PC-3 (cell line): ENCODE data around the gene DYRK3. TPM values are rescaled to one million over a fixed set of nuclear protein-coding genes. Genes with fewer than 3 reads are reported as not detected.

ENCODE experiments used
- ATAC-seq: fragments of 200-7000 bp; cut with Tn5 transposase; 2 replicates; pipeline ENCODE4 v1.9.1; 2020; ENCODE audit warnings: mild to moderate bottlenecking, moderate library complexity
- BruUV-seq: library from RNA; stranded (reverse); fragments of 400-500 nt; replicated peaks from 2 replicates; lab custom pipeline; 2021; lab: Mats Ljungman, UMichigan
- CTCF ChIA-PET: fragments of 300-600 bp; sonication (Branson Sonifier 250); formaldehyde crosslinking; loops from one replicate; lab custom pipeline; 2022; ENCODE audit warnings: antibody characterized with exemption; lab: Charles Lee
- POLR2A ChIA-PET: fragments of 300-600 bp; sonication (Branson Sonifier 250); formaldehyde crosslinking; loops from one replicate; lab custom pipeline; 2022; ENCODE audit warnings: antibody characterized with exemption; ENCODE audit not compliant: unreplicated experiment; lab: Charles Lee
- DNase-seq: peaks from one replicate; pipeline ENCODE4 v3.0.0-alpha.2; 2015
- H2AFZ ChIP-seq: fragments of 300-600 bp; sonication (generic); 2 replicates; pipeline ENCODE4 v1.6.0; 2016; ENCODE audit warnings: antibody characterized with exemption, low read length
- H3F3A ChIP-seq: fragments of 300-600 bp; sonication (generic); one replicate; pipeline ENCODE4 v1.6.0; 2017; ENCODE audit warnings: antibody characterized with exemption, low read length, control low read depth, mild to moderate bottlenecking; ENCODE audit not compliant: unreplicated experiment
- H3K27ac ChIP-seq: fragments of 300-600 bp; sonication (generic); 2 replicates; pipeline ENCODE4 v1.5.1; 2016; ENCODE audit warnings: mild to moderate bottlenecking, low read length
- H3K27me3 ChIP-seq: fragments of 300-600 bp; sonication (generic); 2 replicates; pipeline ENCODE4 v1.6.1; 2016; ENCODE audit warnings: low read length, mixed read lengths
- H3K36me3 ChIP-seq: fragments of 300-600 bp; sonication (generic); 2 replicates; pipeline ENCODE4 v1.6.1; 2016; ENCODE audit warnings: low read depth, mixed run types, low read length, mixed read lengths
- H3K4me1 ChIP-seq: fragments of 300-600 bp; sonication (generic); 2 replicates; pipeline ENCODE4 v1.5.1; 2016; ENCODE audit warnings: low read length; ENCODE audit not compliant: insufficient read depth
- H3K4me2 ChIP-seq: fragments of 300-600 bp; sonication (generic); 2 replicates; pipeline ENCODE4 v1.6.0; 2016; ENCODE audit warnings: low read length
- H3K4me3 ChIP-seq: fragments of 300-600 bp; sonication (generic); 2 replicates; pipeline ENCODE4 v1.5.1; 2016; ENCODE audit warnings: mild to moderate bottlenecking, low read length, mixed read lengths
- H3K79me2 ChIP-seq: fragments of 300-600 bp; sonication (generic); 2 replicates; pipeline ENCODE4 v1.6.1; 2017; ENCODE audit warnings: low read length, mixed read lengths
- H3K9ac ChIP-seq: fragments of 300-600 bp; sonication (generic); 2 replicates; pipeline ENCODE4 v1.6.0; 2016; ENCODE audit warnings: mild to moderate bottlenecking, low read length
- H3K9me2 ChIP-seq: fragments of 300-600 bp; sonication (generic); replicated peaks from 2 replicates; pipeline ENCODE4 v1.6.1; 2016; ENCODE audit warnings: mixed run types, low read length, mixed read lengths
- H3K9me3 ChIP-seq: fragments of 300-600 bp; sonication (generic); 2 replicates; pipeline ENCODE4 v1.6.1; 2016; ENCODE audit warnings: low read length, mixed read lengths
- H4K20me1 ChIP-seq: fragments of 300-600 bp; sonication (generic); 2 replicates; pipeline ENCODE4 v1.6.1; 2016; ENCODE audit warnings: low read length, mixed read lengths
- CTCF ChIP-seq: fragments of 300-600 bp; sonication (generic); conservative IDR thresholded peaks from 2 replicates; pipeline ENCODE4 v1.5.1; 2017; ENCODE audit warnings: antibody characterized with exemption, low read depth, mild to moderate bottlenecking, low read length
- EZH2 ChIP-seq: fragments of 300-600 bp; sonication (generic); IDR thresholded peaks from one replicate; pipeline ENCODE4 v1.6.1; 2017; ENCODE audit warnings: antibody characterized with exemption, mild to moderate bottlenecking, low read length; ENCODE audit not compliant: unreplicated experiment
- EZH2phosphoT487 ChIP-seq: fragments of 300-600 bp; sonication (generic); IDR thresholded peaks from 2 replicates; pipeline ENCODE4 v1.6.1; 2018; ENCODE audit warnings: mild to moderate bottlenecking, antibody characterized with exemption, low read length, borderline replicate concordance
- intact Hi-C: fragments of 100-400 bp; cut with micrococcal nuclease; formaldehyde crosslinking; loops from 2 replicates; pipeline ENCODE4 v1.9.0; 2023
- total RNA-seq: library from RNA; depleted of rRNA; stranded (reverse); fragments of >200 nt; gene quantifications from 2 replicates; pipeline ENCODE4 v1.2.3, GENCODE V29; 2014

DYRK3 gene
- total RNA-seq, 1 experiment from 2014 or later: 12.1 TPM

GRCh38 chr1:206662396-206663092 lies 27.2 kb downstream of the DYRK3 start:
- TF ChIP-seq EZH2phosphoT487 (no peak), EZH2 (no peak), CTCF (no peak)
- Histone ChIP-seq H3K9ac (no peak overlapping the region), H3K4me3 (no peak overlapping the region), H3K4me1 (peaks cover 4% of the 10 kb centered on the region; the same call in 1 of the 2 replicates), H3K9me2 (no peaks in the 10 kb centered on the region), H3K4me2 (no peak overlapping the region), H3K27me3 (peaks cover 16% of the 10 kb centered on the region; the same call in 1 of the 2 replicates), H2AFZ (no peak overlapping the region), H3K27ac (no peak overlapping the region), H3F3A (no peaks in the 10 kb centered on the region), H3K9me3 (no peaks in the 10 kb centered on the region), H4K20me1 (no peaks in the 10 kb centered on the region), H3K36me3 (no peaks in the 10 kb centered on the region), H3K79me2 (no peaks in the 10 kb centered on the region)
- ChIA-PET POLR2A (interaction anchor here (1.1 to 1.3 kb wide), 2 partner anchors 27 to 31 kb away, joined by 7 read pairs; partner anchors contain the start of gene DYRK3), CTCF (interaction anchor here (0.6 to 3.4 kb wide), 10 partner anchors 9 to 172 kb away, joined by 3 to 83 read pairs (median 4); partner anchors contain the start of genes DYRK3 and EIF2D)
- ATAC-seq (no peak), DNase-seq (no peak)
- BruUV-seq: no TSS peak
- intact Hi-C loops: loop anchor here (5.0 kb wide), 1 partner anchor 155 kb away; the partner anchor contains the start of gene RASSF5

GRCh38 chr1:206663362-206663761 lies 28.0 kb downstream of the DYRK3 start:
- Histone ChIP-seq H3K36me3 (no peaks in the 10 kb centered on the region), H2AFZ (peak overlapping the region; percentile 47; the same call in 1 of the 2 replicates), H3K9me3 (no peaks in the 10 kb centered on the region), H3K27me3 (peaks cover 16% of the 10 kb centered on the region; the same call in 1 of the 2 replicates), H3K9me2 (no peaks in the 10 kb centered on the region), H3F3A (no peaks in the 10 kb centered on the region), H3K9ac (no peak overlapping the region), H3K4me1 (peaks cover 4% of the 10 kb centered on the region; the same call in 1 of the 2 replicates), H3K4me2 (no peak overlapping the region), H4K20me1 (no peaks in the 10 kb centered on the region), H3K4me3 (no peak overlapping the region), H3K79me2 (no peaks in the 10 kb centered on the region), H3K27ac (no peak overlapping the region)
- ATAC-seq (no peak), DNase-seq (no peak)
- CTCF ChIA-PET: interaction anchor here (0.6 to 3.4 kb wide), 16 partner anchors 8 to 173 kb away, joined by 3 to 83 read pairs (median 6); partner anchors contain the start of genes DYRK3 and EIF2D
- POLR2A ChIA-PET: interaction anchor here (0.6 to 1.3 kb wide), 4 partner anchors 14 to 371 kb away, joined by 3 to 7 read pairs (median 5); partner anchors contain the start of gene DYRK3
- intact Hi-C loops: loop anchor here (5.0 kb wide), 1 partner anchor 156 kb away; the partner anchor contains the start of gene RASSF5
- BruUV-seq: no TSS peak
- TF ChIP-seq CTCF (no peak), EZH2phosphoT487 (no peak), EZH2 (no peak)
